GM06990 (cell line): ENCODE results near the gene SMIM14.
"Not testable (repeated sequence)": the region's sequence is repeated elsewhere in the genome, so short reads cannot be mapped to it uniquely, and the experiment has no call there.

Source experiments
- DNase-seq: peaks from one replicate; pipeline ENCODE4 v3.0.0-alpha.2; 2011; ENCODE audit not compliant: insufficient read length; ENCODE audit errors: extremely low read depth
- H3K27me3 ChIP-seq: replicated peaks from 2 replicates; pipeline ENCODE4 v1.6.0; 2011; ENCODE audit warnings: low read length; ENCODE audit not compliant: control insufficient read depth, insufficient read depth
- H3K36me3 ChIP-seq: 2 replicates; pipeline ENCODE4 v1.5.1; 2011; ENCODE audit warnings: low read length; ENCODE audit not compliant: control insufficient read depth, insufficient read depth
- H3K4me3 ChIP-seq: replicated peaks from 2 replicates; pipeline ENCODE4 v1.5.1; 2011; ENCODE audit warnings: low read depth, mild to moderate bottlenecking, control low read depth, low read length
- CTCF ChIP-seq: IDR thresholded peaks from 2 replicates; pipeline ENCODE4 v1.5.1; 2011; ENCODE audit warnings: low read length, control low read depth, mild to moderate bottlenecking, inconsistent platforms; ENCODE audit not compliant: insufficient read depth, poor library complexity, severe bottlenecking

Gene SMIM14

GRCh38 chr4:39539089-39539611 is 99.5 kb downstream of the SMIM14 start:
- no peak for TF ChIP-seq CTCF
- H3K36me3 ChIP-seq: peaks cover 1% of the 10 kb centered on the region; the same call in 1 of the 2 replicates
- no peak for DNase-seq
- no peaks in the 10 kb centered on the region for H3K27me3 ChIP-seq
- H3K4me3 ChIP-seq: no peak overlapping the region

- H3K36me3 ChIP-seq: no peaks in the 10 kb centered on the region; the same call in 1 of the 2 replicates
These were observed 105.1 kb downstream of the SMIM14 start for GRCh38 chr4:39533541-39533940.

GRCh38 chr4:39532237-39532636 is 106.4 kb downstream of the SMIM14 start:
- not testable (repeated sequence) for H3K27me3 ChIP-seq, H3K36me3 ChIP-seq, H3K4me3 ChIP-seq, DNase-seq

More at GRCh38 chr4:39533541-39533940, 105.1 kb downstream of the SMIM14 start:
- Histone ChIP-seq H3K27me3 (no peaks in the 10 kb centered on the region), H3K4me3 (no peak overlapping the region)
- TF ChIP-seq CTCF: no peak
- DNase-seq: no peak

GRCh38 chr4:39530682-39531081 is 108.0 kb downstream of the SMIM14 start:
- H3K4me3 ChIP-seq: no peak overlapping the region
- H3K27me3 ChIP-seq: no peaks in the 10 kb centered on the region
- H3K36me3 ChIP-seq: no peaks in the 10 kb centered on the region; the same call in 1 of the 2 replicates
- no peak for TF ChIP-seq CTCF
- DNase-seq: no peak

GRCh38 chr4:39529534-39529933 is 109.1 kb downstream of the SMIM14 start:
- TF ChIP-seq CTCF: no peak
- no peak for DNase-seq
- Histone ChIP-seq H3K4me3 (no peak overlapping the region), H3K36me3 (no peaks in the 10 kb centered on the region; the same call in 1 of the 2 replicates), H3K27me3 (no peaks in the 10 kb centered on the region)

- Histone ChIP-seq H3K4me3 (peak overlapping the region; percentile 99), H3K27me3 (no peaks in the 10 kb centered on the region), H3K36me3 (no peaks in the 10 kb centered on the region; the same call in 1 of the 2 replicates)
- no peak for TF ChIP-seq CTCF
- DNase-seq: no peak
These were observed 110.6 kb downstream of the SMIM14 start for GRCh38 chr4:39528061-39528465.
